Bronchial epithelial cell (primary cell): Measurements from ENCODE around the gene MAP2K4. TPM values are rescaled to one million over a fixed set of nuclear protein-coding genes. Genes with fewer than 3 reads are reported as not detected.

Experiments used
- DNase-seq: peaks from one replicate; pipeline ENCODE4 v3.0.0-alpha.2; 2010; ENCODE audit warnings: low read depth
- FAIRE-seq: peaks from 2 replicates; lab custom pipeline; 2011; peaks lifted over from hg19 to GRCh38; lab: Jason Lieb, UNC
- H3K27me3 ChIP-seq: 2 replicates; pipeline ENCODE4 v1.5.1; 2011; ENCODE audit warnings: low read length; ENCODE audit not compliant: control insufficient read depth, insufficient read depth
- H3K36me3 ChIP-seq: 2 replicates; pipeline ENCODE4 v1.5.1; 2011; ENCODE audit warnings: low read length; ENCODE audit not compliant: control insufficient read depth, insufficient read depth
- H3K4me3 ChIP-seq: 2 replicates; pipeline ENCODE4 v1.5.1; 2011; ENCODE audit warnings: mild to moderate bottlenecking, low read depth, low read length, control low read depth
- total RNA-seq: library from RNA; depleted of rRNA; stranded (reverse); fragments of >200 nt; gene quantifications from 2 replicates; pipeline ENCODE4 v1.2.1, GENCODE V29; 2014
- TF ChIP-seq, protein P1 (sequence below): IDR thresholded peaks from 2 replicates; pipeline ENCODE4 v1.5.1; 2011; ENCODE audit warnings: mild to moderate bottlenecking, moderate library complexity, low read length, control low read depth, inconsistent platforms; ENCODE audit not compliant: insufficient read depth, severe bottlenecking

The MAP2K4 gene
- total RNA-seq, 1 donor from 2014 or later, result 27.9 TPM

DNA sequence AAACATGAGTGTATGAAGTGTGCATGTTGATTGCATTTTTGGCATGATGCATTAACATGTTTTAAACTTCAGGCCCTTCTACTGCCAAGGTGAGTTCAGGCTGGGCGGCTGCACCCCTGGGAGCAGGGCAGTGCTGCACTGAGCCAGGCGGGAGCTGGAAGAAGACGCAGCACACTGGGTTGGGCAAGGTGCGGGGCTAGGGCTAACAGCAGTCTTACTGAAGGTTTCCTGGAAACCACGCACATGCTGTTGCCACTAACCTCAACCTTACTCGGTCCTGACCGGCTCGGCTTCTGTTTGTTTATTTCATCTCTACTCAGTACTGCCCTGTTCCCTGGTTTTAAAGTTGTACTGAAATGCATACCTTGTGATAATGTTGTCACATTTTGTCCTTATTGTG, 61.0 kb downstream of the MAP2K4 start:
- H3K4me3 ChIP-seq, result no peak overlapping the region
- no peak for DNase-seq
- TF ChIP-seq, protein P1, sequence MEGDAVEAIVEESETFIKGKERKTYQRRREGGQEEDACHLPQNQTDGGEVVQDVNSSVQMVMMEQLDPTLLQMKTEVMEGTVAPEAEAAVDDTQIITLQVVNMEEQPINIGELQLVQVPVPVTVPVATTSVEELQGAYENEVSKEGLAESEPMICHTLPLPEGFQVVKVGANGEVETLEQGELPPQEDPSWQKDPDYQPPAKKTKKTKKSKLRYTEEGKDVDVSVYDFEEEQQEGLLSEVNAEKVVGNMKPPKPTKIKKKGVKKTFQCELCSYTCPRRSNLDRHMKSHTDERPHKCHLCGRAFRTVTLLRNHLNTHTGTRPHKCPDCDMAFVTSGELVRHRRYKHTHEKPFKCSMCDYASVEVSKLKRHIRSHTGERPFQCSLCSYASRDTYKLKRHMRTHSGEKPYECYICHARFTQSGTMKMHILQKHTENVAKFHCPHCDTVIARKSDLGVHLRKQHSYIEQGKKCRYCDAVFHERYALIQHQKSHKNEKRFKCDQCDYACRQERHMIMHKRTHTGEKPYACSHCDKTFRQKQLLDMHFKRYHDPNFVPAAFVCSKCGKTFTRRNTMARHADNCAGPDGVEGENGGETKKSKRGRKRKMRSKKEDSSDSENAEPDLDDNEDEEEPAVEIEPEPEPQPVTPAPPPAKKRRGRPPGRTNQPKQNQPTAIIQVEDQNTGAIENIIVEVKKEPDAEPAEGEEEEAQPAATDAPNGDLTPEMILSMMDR, result no peak
- FAIRE-seq, result no peak
- H3K27me3 ChIP-seq, result no peaks in the 10 kb centered on the region
- peaks cover 6% of the 10 kb centered on the region for H3K36me3 ChIP-seq

- Histone ChIP-seq H3K27me3 (no peaks in the 10 kb centered on the region), H3K36me3 (peaks cover 4% of the 10 kb centered on the region), H3K4me3 (no peak overlapping the region)
- TF ChIP-seq, protein P1, result no peak
- FAIRE-seq, result no peak
- DNase-seq, result no peak
Observed at GRCh38 chr17:12085076-12085949, 64.6 kb downstream of the MAP2K4 start.

DNA sequence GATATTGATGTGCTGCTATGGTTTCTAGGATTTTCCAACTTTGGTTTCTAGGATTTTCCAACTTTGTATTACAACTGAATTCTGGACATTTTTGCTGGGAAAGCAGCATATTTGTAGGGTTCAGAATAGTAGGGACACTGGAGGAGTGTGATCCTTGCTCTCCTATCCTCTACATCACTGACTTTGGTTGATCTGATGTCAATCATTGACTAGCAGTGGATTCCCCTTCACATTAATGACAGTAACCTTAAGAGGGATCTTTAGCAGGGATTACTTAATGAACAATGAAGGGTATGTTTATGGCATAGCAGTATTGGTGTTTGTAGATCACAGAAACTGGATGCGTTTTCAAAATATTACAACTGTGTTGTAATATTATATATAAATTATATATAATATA, 67.4 kb downstream of the MAP2K4 start:
- FAIRE-seq, result no peak
- H3K4me3 ChIP-seq, result no peak overlapping the region
- DNase-seq, result no peak
- H3K36me3 ChIP-seq, result peaks cover 3% of the 10 kb centered on the region
- TF ChIP-seq, protein P1, result no peak
- H3K27me3 ChIP-seq, result no peaks in the 10 kb centered on the region

- DNase-seq, result peak; percentile 77
- FAIRE-seq, result no peak
- Histone ChIP-seq H3K4me3 (no peak overlapping the region), H3K27me3 (no peaks in the 10 kb centered on the region), H3K36me3 (peaks cover 1% of the 10 kb centered on the region)
- TF ChIP-seq, protein P1, result no peak
Observed at GRCh38 chr17:12089809-12090384, 69.2 kb downstream of the MAP2K4 start.

DNA sequence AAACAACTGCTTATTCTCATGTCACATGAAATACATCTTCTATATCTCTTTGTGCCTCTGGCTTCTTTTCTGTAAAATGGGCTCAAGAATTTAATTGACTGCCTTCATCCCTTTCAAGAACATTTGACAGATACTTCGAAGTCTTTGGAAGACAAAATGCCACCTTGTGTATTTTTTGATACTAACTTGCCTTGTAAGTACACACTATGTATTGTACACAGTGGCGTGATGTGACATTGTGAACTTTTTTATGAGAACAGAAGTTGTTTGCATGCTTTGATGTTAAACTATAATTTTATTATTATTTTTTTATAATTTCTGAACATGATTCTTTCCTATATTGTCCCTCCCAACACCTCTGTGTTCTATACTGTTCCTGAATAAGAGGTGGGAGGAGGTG, 73.7 kb downstream of the MAP2K4 start:
- Histone ChIP-seq H3K36me3 (peaks cover 3% of the 10 kb centered on the region), H3K27me3 (no peaks in the 10 kb centered on the region), H3K4me3 (no peak overlapping the region)
- DNase-seq, result no peak
- TF ChIP-seq, protein P1, result no peak
- FAIRE-seq, result no peak

DNA sequence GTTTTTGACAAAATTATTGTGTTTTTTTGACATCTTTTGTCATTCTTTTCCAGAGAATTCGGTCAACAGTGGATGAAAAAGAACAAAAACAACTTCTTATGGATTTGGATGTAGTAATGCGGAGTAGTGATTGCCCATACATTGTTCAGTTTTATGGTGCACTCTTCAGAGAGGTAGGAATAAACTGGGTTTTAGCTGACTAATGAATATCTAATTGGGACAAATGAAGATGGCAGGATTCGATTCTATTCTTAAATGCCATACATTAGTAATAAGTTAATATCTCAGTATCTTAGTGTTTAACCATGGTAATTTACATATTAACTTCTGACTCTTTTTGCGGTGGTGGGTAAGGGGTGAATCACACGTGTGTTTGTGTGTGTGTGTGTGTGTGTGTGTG, 74.8 kb downstream of the MAP2K4 start:
- H3K4me3 ChIP-seq, result no peak overlapping the region
- DNase-seq (no peak), FAIRE-seq (no peak)
- H3K27me3 ChIP-seq, result no peaks in the 10 kb centered on the region
- TF ChIP-seq, protein P1, result no peak
- peaks cover 3% of the 10 kb centered on the region for H3K36me3 ChIP-seq
